HEK293 (cell line): ENCODE measurements around the gene NFKBIE.

ENCODE experiments used
- CTCF ChIA-PET: fragments of 350-600 bp; formaldehyde crosslinking; extraction: SDS; loops from one replicate; lab custom pipeline; 2021; ENCODE audit warnings: antibody characterized with exemption; lab: Yijun Ruan, JAX
- POLR2A ChIA-PET: fragments of 300-600 bp; formaldehyde crosslinking; extraction: SDS; loops from one replicate; lab custom pipeline; 2020; ENCODE audit warnings: antibody characterized with exemption, inconsistent platforms; lab: Yijun Ruan, JAX
- H3K27ac ChIP-seq: fragments of 200-500 bp; sonication (Bioruptor generic); 2 replicates; pipeline ENCODE4 v1.5.1; 2014; ENCODE audit warnings: low read depth, low read length, control low read depth, inconsistent platforms; ENCODE audit errors: extremely low read depth
- H3K36me3 ChIP-seq, 2 experiments: fragments of 200-500 bp in 1 of 2; sonication (Bioruptor generic) in 1 of 2; 1 replicate in 1 of 2; 2 replicates in 1 of 2; pipeline ENCODE4 v1.5.1; 2014 to 2017; ENCODE audit warnings: inconsistent platforms in 2 of 2, low read length in 2 of 2; ENCODE audit not compliant: control insufficient read depth in 2 of 2, insufficient read depth in 1 of 2
- H3K4me1 ChIP-seq: fragments of 200-500 bp; sonication (Bioruptor generic); 2 replicates; pipeline ENCODE4 v1.5.1; 2014; ENCODE audit warnings: mild to moderate bottlenecking, low read length, inconsistent platforms; ENCODE audit not compliant: control insufficient read depth, insufficient read depth
- H3K4me3 ChIP-seq: 2 replicates; pipeline ENCODE4 v1.5.1; 2011; ENCODE audit warnings: low read depth, mild to moderate bottlenecking, control low read depth, low read length, moderate library complexity
- H3K9me3 ChIP-seq: fragments of 200-500 bp; sonication (Bioruptor generic); 2 replicates; pipeline ENCODE4 v1.5.1; 2014; ENCODE audit warnings: low read depth, low read length, inconsistent platforms; ENCODE audit not compliant: control insufficient read depth, insufficient read depth
- HOXA7 ChIP-seq: sonication (generic); formaldehyde crosslinking; IDR thresholded peaks from 2 replicates; pipeline ENCODE4 v1.8.1; 2022; ENCODE audit warnings: missing genetic modification reagents, borderline replicate concordance
- KLF1 ChIP-seq: fragments of 450-650 bp; formaldehyde crosslinking; IDR thresholded peaks from 2 replicates; pipeline ENCODE4 v1.5.1; 2016; ENCODE audit warnings: missing biosample characterization, missing genetic modification characterization
- MEIS1 ChIP-seq: sonication (generic); formaldehyde crosslinking; IDR thresholded peaks from 2 replicates; pipeline ENCODE4 v1.8.1; 2022; ENCODE audit warnings: missing genetic modification reagents, mild to moderate bottlenecking, borderline replicate concordance
- SETDB1 ChIP-seq: IDR thresholded peaks from one replicate; pipeline ENCODE4 v1.6.1; 2017; ENCODE audit warnings: mild to moderate bottlenecking, low read length, moderate library complexity, mixed read lengths; ENCODE audit not compliant: insufficient read length
- SP2 ChIP-seq: fragments of 450-650 bp; formaldehyde crosslinking; IDR thresholded peaks from 2 replicates; pipeline ENCODE4 v1.5.1; 2016; ENCODE audit warnings: missing biosample characterization, missing genetic modification characterization
- ZBTB48 ChIP-seq: fragments of 450-650 bp; formaldehyde crosslinking; IDR thresholded peaks from 2 replicates; pipeline ENCODE4 v1.5.1; 2016; ENCODE audit warnings: missing biosample characterization, missing genetic modification characterization
- ZNF114 ChIP-seq: fragments of 450-650 bp; formaldehyde crosslinking; IDR thresholded peaks from 2 replicates; pipeline ENCODE4 v1.5.0; 2017; ENCODE audit warnings: missing biosample characterization, missing genetic modification characterization
- ZNF138 ChIP-seq: fragments of 450-650 bp; formaldehyde crosslinking; IDR thresholded peaks from 2 replicates; pipeline ENCODE4 v1.5.1; 2016; ENCODE audit warnings: missing biosample characterization, missing genetic modification characterization, borderline replicate concordance
- ZNF184 ChIP-seq: fragments of 450-650 bp; IDR thresholded peaks from 2 replicates; pipeline ENCODE4 v1.5.1; 2018; ENCODE audit warnings: missing biosample characterization, mild to moderate bottlenecking, missing genetic modification characterization
- ZNF311 ChIP-seq: fragments of 450-650 bp; formaldehyde crosslinking; IDR thresholded peaks from 2 replicates; pipeline ENCODE4 v1.5.1; 2017; ENCODE audit warnings: missing biosample characterization, missing genetic modification characterization, borderline replicate concordance
- ZNF518A ChIP-seq: fragments of 450-650 bp; formaldehyde crosslinking; conservative IDR thresholded peaks from 2 replicates; pipeline ENCODE4 v1.5.1; 2016; ENCODE audit warnings: low read depth, missing biosample characterization, missing genetic modification characterization
- ZNF785 ChIP-seq: fragments of 450-650 bp; formaldehyde crosslinking; IDR thresholded peaks from 2 replicates; pipeline ENCODE4 v1.5.1; 2016; ENCODE audit warnings: missing biosample characterization, missing genetic modification characterization
- ZXDB ChIP-seq: fragments of 450-650 bp; formaldehyde crosslinking; IDR thresholded peaks from 2 replicates; pipeline ENCODE4 v1.5.1; 2016; ENCODE audit warnings: missing biosample characterization, missing genetic modification characterization
- TF ChIP-seq, protein P1 (sequence below): fragments of 450-650 bp; formaldehyde crosslinking; IDR thresholded peaks from 2 replicates; pipeline ENCODE4 v1.5.1; 2016; ENCODE audit warnings: missing biosample characterization, missing genetic modification characterization, borderline replicate concordance
- TF ChIP-seq, protein P2 (sequence below): fragments of 450-650 bp; formaldehyde crosslinking; IDR thresholded peaks from 2 replicates; pipeline ENCODE4 v1.5.1; 2016; ENCODE audit warnings: missing biosample characterization, missing genetic modification characterization, borderline replicate concordance
- TF ChIP-seq, protein P3 (sequence below): fragments of 450-650 bp; formaldehyde crosslinking; IDR thresholded peaks from 2 replicates; pipeline ENCODE4 v1.5.1; 2017; ENCODE audit warnings: missing biosample characterization, missing genetic modification characterization
- TF ChIP-seq, protein P4 (sequence below): fragments of 450-650 bp; formaldehyde crosslinking; IDR thresholded peaks from 2 replicates; pipeline ENCODE4 v1.5.1; 2017; ENCODE audit warnings: missing biosample characterization, missing genetic modification characterization

NFKBIE gene

DNA sequence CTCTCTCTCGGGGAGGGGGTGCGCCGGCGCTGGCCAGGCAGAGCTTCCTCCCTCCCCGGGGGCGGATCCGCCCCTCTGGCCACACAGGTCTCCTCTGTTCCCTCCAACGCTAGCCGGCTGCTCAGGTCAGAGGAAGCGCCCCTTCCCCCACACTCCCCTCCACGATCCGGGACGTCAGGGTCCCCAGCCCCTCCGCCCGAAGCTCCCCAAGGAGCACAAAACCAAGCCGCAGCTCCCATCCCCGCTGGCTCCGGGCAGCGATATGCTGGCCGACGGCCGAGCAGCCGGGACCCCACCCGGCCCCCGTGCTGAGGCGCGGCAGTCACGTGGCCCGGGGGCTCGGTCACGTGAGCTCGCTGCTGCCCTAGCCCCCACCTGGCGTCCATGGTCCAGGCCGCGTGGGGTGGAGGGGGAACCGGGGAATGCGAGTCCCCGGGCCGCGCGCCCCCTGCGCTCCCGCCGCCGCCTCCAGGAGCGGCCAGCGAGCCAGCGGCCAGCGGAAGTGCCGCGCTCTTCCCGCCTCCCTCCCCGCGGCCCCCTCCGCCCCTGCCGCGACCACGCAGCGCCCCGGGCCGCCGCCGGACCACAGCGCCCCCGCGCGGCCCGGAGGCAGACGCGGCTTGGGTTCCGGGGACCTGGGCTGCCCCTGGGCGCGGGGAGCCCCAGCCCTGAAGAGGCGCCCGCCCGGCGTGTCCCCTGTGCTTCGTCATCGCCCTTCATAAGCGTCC is 8.2 kb downstream of the NFKBIE start, which contains the start of gene SLC35B2:
Gene SLC35B2 (minus strand): TSS at position 504 of the 728 bp plus-strand sequence. CDS start 118 bp downstream, at position 386.
- CTCF ChIA-PET = interaction anchor here (0.6 to 3.2 kb wide), 38 partner anchors 7 to 1212 kb away, joined by 3 to 36 read pairs (median 5); partner anchors contain the start of genes AARS2 and HSP90AB1
- Histone ChIP-seq H3K4me3 (peak within 1 kb of the TSS; percentile 82), H3K4me1 (no peaks in the 10 kb centered on the region), H3K9me3 (no peaks in the 10 kb centered on the region), H3K27ac (peak within 1 kb of the TSS; percentile 65; the same call in 1 of the 2 replicates), H3K36me3 (peaks cover 5 to 66% of the 10 kb centered on the region in 2 experiments; a peak in 2 of 3 replicates)
- POLR2A ChIA-PET = interaction anchor here (0.6 to 3.7 kb wide), 22 partner anchors 11 to 650 kb away, joined by 3 to 131 read pairs (median 4); partner anchors contain the start of genes AARS2, HSP90AB1 and SLC29A1
- peak; percentile 62 for TF ChIP-seq ZBTB48
- no peak for TF ChIP-seq ZNF114
- TF ChIP-seq, protein P1, sequence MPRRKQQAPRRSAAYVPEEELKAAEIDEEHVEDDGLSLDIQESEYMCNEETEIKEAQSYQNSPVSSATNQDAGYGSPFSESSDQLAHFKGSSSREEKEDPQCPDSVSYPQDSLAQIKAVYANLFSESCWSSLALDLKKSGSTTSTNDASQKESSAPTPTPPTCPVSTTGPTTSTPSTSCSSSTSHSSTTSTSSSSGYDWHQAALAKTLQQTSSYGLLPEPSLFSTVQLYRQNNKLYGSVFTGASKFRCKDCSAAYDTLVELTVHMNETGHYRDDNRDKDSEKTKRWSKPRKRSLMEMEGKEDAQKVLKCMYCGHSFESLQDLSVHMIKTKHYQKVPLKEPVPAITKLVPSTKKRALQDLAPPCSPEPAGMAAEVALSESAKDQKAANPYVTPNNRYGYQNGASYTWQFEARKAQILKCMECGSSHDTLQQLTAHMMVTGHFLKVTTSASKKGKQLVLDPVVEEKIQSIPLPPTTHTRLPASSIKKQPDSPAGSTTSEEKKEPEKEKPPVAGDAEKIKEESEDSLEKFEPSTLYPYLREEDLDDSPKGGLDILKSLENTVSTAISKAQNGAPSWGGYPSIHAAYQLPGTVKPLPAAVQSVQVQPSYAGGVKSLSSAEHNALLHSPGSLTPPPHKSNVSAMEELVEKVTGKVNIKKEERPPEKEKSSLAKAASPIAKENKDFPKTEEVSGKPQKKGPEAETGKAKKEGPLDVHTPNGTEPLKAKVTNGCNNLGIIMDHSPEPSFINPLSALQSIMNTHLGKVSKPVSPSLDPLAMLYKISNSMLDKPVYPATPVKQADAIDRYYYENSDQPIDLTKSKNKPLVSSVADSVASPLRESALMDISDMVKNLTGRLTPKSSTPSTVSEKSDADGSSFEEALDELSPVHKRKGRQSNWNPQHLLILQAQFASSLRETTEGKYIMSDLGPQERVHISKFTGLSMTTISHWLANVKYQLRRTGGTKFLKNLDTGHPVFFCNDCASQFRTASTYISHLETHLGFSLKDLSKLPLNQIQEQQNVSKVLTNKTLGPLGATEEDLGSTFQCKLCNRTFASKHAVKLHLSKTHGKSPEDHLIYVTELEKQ = no peak; the same call in 1 of the 2 replicates
- TF ChIP-seq SETDB1 = no peak
- TF ChIP-seq, protein P2, sequence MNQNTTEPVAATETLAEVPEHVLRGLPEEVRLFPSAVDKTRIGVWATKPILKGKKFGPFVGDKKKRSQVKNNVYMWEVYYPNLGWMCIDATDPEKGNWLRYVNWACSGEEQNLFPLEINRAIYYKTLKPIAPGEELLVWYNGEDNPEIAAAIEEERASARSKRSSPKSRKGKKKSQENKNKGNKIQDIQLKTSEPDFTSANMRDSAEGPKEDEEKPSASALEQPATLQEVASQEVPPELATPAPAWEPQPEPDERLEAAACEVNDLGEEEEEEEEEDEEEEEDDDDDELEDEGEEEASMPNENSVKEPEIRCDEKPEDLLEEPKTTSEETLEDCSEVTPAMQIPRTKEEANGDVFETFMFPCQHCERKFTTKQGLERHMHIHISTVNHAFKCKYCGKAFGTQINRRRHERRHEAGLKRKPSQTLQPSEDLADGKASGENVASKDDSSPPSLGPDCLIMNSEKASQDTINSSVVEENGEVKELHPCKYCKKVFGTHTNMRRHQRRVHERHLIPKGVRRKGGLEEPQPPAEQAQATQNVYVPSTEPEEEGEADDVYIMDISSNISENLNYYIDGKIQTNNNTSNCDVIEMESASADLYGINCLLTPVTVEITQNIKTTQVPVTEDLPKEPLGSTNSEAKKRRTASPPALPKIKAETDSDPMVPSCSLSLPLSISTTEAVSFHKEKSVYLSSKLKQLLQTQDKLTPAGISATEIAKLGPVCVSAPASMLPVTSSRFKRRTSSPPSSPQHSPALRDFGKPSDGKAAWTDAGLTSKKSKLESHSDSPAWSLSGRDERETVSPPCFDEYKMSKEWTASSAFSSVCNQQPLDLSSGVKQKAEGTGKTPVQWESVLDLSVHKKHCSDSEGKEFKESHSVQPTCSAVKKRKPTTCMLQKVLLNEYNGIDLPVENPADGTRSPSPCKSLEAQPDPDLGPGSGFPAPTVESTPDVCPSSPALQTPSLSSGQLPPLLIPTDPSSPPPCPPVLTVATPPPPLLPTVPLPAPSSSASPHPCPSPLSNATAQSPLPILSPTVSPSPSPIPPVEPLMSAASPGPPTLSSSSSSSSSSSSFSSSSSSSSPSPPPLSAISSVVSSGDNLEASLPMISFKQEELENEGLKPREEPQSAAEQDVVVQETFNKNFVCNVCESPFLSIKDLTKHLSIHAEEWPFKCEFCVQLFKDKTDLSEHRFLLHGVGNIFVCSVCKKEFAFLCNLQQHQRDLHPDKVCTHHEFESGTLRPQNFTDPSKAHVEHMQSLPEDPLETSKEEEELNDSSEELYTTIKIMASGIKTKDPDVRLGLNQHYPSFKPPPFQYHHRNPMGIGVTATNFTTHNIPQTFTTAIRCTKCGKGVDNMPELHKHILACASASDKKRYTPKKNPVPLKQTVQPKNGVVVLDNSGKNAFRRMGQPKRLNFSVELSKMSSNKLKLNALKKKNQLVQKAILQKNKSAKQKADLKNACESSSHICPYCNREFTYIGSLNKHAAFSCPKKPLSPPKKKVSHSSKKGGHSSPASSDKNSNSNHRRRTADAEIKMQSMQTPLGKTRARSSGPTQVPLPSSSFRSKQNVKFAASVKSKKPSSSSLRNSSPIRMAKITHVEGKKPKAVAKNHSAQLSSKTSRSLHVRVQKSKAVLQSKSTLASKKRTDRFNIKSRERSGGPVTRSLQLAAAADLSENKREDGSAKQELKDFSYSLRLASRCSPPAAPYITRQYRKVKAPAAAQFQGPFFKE (tag by site-specific recombination) = no peak
- TF ChIP-seq ZNF785 (tag by site-specific recombination) = no peak
- TF ChIP-seq ZNF518A (tag by site-specific recombination) = no peak
- TF ChIP-seq, protein P3, sequence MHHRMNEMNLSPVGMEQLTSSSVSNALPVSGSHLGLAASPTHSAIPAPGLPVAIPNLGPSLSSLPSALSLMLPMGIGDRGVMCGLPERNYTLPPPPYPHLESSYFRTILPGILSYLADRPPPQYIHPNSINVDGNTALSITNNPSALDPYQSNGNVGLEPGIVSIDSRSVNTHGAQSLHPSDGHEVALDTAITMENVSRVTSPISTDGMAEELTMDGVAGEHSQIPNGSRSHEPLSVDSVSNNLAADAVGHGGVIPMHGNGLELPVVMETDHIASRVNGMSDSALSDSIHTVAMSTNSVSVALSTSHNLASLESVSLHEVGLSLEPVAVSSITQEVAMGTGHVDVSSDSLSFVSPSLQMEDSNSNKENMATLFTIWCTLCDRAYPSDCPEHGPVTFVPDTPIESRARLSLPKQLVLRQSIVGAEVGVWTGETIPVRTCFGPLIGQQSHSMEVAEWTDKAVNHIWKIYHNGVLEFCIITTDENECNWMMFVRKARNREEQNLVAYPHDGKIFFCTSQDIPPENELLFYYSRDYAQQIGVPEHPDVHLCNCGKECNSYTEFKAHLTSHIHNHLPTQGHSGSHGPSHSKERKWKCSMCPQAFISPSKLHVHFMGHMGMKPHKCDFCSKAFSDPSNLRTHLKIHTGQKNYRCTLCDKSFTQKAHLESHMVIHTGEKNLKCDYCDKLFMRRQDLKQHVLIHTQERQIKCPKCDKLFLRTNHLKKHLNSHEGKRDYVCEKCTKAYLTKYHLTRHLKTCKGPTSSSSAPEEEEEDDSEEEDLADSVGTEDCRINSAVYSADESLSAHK (tag by site-specific recombination) = no peak
- TF ChIP-seq SP2 (tag by site-specific recombination) = peak; percentile 80
- TF ChIP-seq HOXA7 (CRISPR knock-in tag) = no peak
- TF ChIP-seq MEIS1 (CRISPR knock-in tag) = no peak
- no peak for TF ChIP-seq ZNF184 (tag by site-specific recombination)
- no peak; the same call in none of the 2 replicates for TF ChIP-seq ZXDB
- TF ChIP-seq, protein P4, sequence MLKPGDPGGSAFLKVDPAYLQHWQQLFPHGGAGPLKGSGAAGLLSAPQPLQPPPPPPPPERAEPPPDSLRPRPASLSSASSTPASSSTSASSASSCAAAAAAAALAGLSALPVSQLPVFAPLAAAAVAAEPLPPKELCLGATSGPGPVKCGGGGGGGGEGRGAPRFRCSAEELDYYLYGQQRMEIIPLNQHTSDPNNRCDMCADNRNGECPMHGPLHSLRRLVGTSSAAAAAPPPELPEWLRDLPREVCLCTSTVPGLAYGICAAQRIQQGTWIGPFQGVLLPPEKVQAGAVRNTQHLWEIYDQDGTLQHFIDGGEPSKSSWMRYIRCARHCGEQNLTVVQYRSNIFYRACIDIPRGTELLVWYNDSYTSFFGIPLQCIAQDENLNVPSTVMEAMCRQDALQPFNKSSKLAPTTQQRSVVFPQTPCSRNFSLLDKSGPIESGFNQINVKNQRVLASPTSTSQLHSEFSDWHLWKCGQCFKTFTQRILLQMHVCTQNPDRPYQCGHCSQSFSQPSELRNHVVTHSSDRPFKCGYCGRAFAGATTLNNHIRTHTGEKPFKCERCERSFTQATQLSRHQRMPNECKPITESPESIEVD = no peak; the same call in 1 of the 2 replicates
- peak; percentile 96 for TF ChIP-seq KLF1 (tag by site-specific recombination)
- TF ChIP-seq ZNF311 = no peak
- TF ChIP-seq ZNF138 = no peak
